NCI-H82 treated with DMSO at 0.1 percent for 48 hours (cell line): ENCODE results near the gene NAA20.
A peak's percentile ranks its signal among the peaks of the same experiment; 100 is the strongest.

Experiments used
- DNase-seq: peaks from one replicate; lab custom pipeline; 2025; ENCODE audit not compliant: unreplicated experiment; lab: John Stamatoyannopoulos, UW

Gene NAA20

GRCh38 chr20:20017001-20017843 is at the start of gene NAA20:
Gene NAA20, plus strand, starts transcription at chr20:20017362. Its CDS starts 35 bp downstream, at chr20:20017397.
- DNase-seq: peak; percentile 79

- no peak for DNase-seq
These were observed 49.7 kb upstream of the NAA20 start for GRCh38 chr20:19967445-19967844.

GRCh38 chr20:19968028-19968427 is 49.1 kb upstream of the NAA20 start:
- DNase-seq: no peak

DNA sequence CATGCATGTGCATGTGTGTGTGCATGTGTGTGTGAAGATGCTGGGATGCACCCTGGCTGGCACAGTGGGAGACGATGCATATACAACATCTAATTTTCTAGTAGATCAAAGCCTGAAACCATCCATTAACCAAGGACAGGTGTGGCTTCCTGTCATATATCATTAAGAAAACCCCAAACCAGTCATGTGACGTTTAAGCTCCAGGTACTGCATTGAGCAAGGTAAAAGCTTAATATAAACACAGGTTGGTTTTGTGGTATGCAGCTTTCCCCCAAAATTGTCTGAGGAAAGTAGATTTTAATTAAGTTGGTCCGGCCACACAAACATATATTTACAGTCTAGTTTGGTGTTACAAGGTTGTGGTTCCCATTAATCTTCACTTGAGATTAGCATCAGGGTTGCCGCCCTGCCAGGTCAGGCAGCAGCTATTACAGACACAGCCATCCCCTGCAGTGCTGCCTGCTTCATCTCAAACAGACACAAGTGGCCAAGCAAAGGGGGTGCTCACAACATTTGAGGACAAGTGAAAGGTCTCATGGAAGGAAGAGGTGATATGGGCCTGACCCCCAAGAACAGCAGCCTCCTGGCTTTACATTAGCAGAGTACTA is 48.6 kb upstream of the NAA20 start:
- DNase-seq: no peak

DNA sequence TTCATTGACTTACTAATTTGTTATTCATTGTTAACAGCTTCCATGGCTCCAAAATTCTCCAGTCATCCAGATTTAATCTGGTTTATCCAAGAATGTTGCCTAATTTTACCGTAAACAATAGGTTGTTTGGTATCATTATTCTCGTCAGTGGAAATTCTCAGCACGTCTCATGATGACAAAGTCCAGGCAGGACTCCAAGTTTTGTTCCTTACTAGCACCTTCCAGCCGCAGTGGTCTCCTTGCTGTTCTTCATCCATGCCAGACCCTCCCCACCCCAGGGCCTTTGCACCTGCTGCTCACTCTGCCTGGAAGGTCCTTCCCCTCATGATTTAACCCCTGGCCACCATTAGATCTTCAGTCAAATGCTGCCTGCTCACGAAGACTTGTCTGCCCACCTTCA is 48.1 kb upstream of the NAA20 start:
- no peak for DNase-seq

GRCh38 chr20:19969507-19970255 is 47.5 kb upstream of the NAA20 start:
- DNase-seq: no peak

DNA sequence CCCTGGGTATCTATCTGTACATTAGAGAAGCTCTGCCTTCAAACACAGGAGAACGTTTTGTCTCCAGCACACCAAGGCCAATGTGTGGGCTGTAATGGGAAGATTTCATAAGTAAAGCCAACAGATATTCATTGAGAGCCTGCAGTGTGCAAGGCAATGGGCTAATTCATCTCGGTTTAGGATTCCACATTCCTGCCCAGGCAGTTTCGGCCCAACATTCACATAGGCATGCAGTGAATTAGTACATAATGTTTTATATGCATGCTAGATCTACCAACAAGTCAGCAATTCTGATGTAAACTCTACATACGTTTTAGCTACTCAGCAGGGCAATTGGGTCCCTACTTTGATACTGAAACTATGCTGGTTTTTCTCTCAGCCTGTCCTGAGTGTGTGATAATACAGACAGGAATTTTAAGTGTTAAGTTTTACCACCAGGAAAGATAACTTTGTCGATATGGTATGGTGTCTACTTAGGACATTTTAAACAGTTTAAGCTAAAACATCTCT is 46.9 kb upstream of the NAA20 start:
- DNase-seq: no peak

- DNase-seq: no peak
These were observed 46.0 kb upstream of the NAA20 start for GRCh38 chr20:19971116-19971515.

- no peak for DNase-seq
These were observed 43.1 kb upstream of the NAA20 start for GRCh38 chr20:19973961-19974629.

- no peak for DNase-seq
These were observed 42.3 kb upstream of the NAA20 start for GRCh38 chr20:19974630-19975435.

DNA sequence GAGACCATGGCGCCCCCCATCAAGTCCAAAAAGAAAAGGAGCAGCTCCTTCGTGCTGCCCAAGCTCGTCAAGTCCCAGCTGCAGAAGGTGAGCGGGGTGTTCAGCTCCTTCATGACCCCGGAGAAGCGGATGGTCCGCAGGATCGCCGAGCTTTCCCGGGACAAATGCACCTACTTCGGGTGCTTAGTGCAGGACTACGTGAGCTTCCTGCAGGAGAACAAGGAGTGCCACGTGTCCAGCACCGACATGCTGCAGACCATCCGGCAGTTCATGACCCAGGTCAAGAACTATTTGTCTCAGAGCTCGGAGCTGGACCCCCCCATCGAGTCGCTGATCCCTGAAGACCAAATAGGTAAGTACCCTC is 41.7 kb upstream of the NAA20 start:
- DNase-seq: no peak

DNA sequence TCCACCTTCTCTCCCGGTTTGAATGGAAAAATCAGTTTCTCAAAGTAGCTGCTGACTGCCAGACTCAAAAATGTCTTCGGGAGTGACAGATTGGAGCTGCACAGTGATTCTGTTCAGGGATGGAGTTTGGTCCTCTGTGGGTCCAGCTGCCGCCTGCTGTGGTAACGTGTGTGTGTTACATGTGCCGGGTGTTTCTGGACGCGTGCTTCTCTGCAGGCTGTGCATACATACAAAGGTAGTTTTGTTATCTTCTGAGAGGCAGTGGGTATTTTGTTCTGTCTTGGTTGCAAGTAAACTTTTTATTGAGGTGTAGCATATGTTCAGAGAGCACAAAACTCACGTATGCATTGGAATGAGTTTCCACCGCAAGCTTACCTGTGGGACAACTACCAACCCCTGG is 41.3 kb upstream of the NAA20 start:
- DNase-seq: no peak

DNA sequence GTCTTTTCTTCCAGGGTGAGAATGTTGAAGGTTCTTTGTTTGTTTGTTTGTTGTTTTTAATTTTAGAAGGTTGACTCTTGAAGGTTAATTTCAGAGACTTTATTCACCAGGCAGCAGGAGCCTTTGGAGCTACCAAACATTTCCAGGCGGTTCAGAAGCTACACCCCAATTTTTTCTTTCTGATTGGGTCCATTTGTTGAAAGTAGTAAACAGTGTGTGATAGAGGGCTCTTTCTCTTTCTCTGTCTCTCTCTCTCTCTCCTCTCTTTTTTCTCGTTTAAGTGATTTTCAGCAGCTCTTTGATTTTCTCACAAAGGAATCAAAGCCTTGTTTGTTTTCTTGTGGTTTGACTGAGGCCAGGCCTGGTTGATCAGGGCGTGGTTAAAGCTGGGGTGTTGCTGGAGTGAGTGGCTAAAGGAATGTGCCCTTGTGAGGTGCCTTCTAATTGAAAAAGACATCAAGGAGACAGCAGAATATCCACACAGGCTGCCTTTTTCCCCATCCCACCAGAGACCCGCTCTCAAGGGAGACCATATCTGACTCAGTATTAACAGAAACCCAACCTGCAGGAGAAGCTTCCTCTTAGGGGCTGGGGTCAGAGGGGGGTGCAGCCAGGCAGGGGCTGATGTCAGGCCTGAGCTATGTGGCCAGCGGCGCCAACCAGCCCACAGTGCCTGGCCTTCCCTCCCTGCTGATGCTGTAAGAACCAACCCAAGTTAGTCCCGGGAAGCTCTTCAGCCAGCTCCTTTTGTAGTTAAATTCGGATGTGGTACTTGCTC is 40.4 kb upstream of the NAA20 start:
- DNase-seq: no peak

GRCh38 chr20:19977373-19977770 is 39.8 kb upstream of the NAA20 start:
- no peak for DNase-seq

- no peak for DNase-seq
These were observed 38.5 kb upstream of the NAA20 start for GRCh38 chr20:19978511-19979210.

DNA sequence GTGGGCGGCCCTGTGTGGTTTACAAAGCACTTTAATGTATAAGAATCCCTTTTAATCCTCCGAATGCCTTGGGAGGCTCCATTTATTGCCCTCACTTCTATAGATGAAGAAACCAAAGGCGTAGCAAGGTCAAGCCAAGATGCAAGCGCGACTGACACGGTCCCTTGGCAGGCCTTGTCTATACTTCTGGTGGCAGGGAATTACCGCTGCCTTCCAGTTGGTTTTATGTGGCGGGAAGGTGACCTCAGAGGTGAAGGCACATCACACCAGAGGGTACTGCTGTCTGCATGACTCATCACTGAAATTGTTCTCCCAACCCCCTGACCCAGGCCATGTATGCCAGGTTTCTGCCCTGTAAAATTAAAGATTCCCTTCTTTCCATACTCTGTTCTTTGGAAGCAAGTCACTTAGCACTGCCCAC is 36.1 kb upstream of the NAA20 start:
- no peak for DNase-seq

- no peak for DNase-seq
These were observed 30.7 kb upstream of the NAA20 start for GRCh38 chr20:19986419-19986818.

GRCh38 chr20:19987046-19987445 is 30.1 kb upstream of the NAA20 start:
- no peak for DNase-seq

GRCh38 chr20:19990850-19991249 is 26.3 kb upstream of the NAA20 start:
- no peak for DNase-seq
